NB4 (cell line): ENCODE results near the gene NRP2.
A peak's percentile ranks its signal among the peaks of the same experiment; 100 is the strongest.

Experiments
- POLR2A ChIP-seq: IDR thresholded peaks from 2 replicates; pipeline ENCODE4 v1.6.1; 2011; ENCODE audit warnings: mild to moderate bottlenecking; ENCODE audit not compliant: insufficient read length; ENCODE audit errors: extremely low read depth
- TF ChIP-seq, protein P1 (sequence below): IDR thresholded peaks from one replicate; pipeline ENCODE4 v1.5.1; 2012; ENCODE audit warnings: low read depth, low read length

DNA sequence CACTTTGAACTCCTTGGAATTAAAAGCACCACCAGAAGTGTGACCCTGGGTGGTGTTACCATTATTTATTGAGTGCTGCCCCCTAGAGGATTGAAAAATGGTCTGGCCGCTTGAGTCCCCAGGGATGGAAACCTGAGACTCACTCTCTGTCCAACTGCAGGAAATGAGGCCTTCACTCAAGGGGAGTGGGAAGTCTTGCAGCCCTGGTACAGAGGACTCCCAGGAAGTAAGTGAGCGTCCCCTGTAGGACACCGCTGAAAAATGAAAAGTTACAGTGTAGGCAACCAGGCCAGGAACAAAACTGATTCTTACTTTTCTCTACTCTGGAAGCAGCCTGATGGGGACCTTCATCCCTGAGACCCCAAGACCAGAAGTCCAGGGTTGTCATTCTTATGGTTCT is 2.2 kb upstream of the NRP2 start:
- TF ChIP-seq, protein P1, sequence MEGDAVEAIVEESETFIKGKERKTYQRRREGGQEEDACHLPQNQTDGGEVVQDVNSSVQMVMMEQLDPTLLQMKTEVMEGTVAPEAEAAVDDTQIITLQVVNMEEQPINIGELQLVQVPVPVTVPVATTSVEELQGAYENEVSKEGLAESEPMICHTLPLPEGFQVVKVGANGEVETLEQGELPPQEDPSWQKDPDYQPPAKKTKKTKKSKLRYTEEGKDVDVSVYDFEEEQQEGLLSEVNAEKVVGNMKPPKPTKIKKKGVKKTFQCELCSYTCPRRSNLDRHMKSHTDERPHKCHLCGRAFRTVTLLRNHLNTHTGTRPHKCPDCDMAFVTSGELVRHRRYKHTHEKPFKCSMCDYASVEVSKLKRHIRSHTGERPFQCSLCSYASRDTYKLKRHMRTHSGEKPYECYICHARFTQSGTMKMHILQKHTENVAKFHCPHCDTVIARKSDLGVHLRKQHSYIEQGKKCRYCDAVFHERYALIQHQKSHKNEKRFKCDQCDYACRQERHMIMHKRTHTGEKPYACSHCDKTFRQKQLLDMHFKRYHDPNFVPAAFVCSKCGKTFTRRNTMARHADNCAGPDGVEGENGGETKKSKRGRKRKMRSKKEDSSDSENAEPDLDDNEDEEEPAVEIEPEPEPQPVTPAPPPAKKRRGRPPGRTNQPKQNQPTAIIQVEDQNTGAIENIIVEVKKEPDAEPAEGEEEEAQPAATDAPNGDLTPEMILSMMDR: peak; percentile 59
- no peak for TF ChIP-seq POLR2A
